Left renal cortex interstitium (tissue), 4 donors: Measurements from ENCODE around the gene DIP2C. TPM values are rescaled to one million over a fixed set of nuclear protein-coding genes. Genes with fewer than 3 reads are reported as not detected.

Experiments used
- DNase-seq, 4 donors: peaks; one replicate each; pipeline ENCODE4 v3.0.0-alpha.2; 2013; ENCODE audit warnings: low read depth in 4 of 4, low spot score in 2 of 4, missing footprints in 1 of 4
- polyA plus RNA-seq, 4 donors: library from polyadenylated mRNA; unstranded; fragments of 120-200 nt; gene quantifications; one replicate each; pipeline ENCODE4 v1.2.1, GENCODE V29; 2013; ENCODE audit not compliant: insufficient read length in 4 of 4

The DIP2C gene
- polyA plus RNA-seq, 4 donors: 19.4 to 23.6 (median 20.2) TPM

GRCh38 chr10:389261-389790 is 300.1 kb downstream of the DIP2C start:
- DNase-seq: no peak

- no peak for DNase-seq
Observed at GRCh38 chr10:388661-389045, 300.8 kb downstream of the DIP2C start.

- DNase-seq: no peak
Observed at GRCh38 chr10:387909-388660, 301.4 kb downstream of the DIP2C start.

GRCh38 chr10:387593-387891 is 301.9 kb downstream of the DIP2C start:
- DNase-seq: no peak

GRCh38 chr10:386771-387592 is 302.5 kb downstream of the DIP2C start:
- DNase-seq: no peak

GRCh38 chr10:385571-386300 is 303.7 kb downstream of the DIP2C start:
- DNase-seq: no peak

- no peak for DNase-seq
Observed at GRCh38 chr10:384538-385305, 304.7 kb downstream of the DIP2C start.

GRCh38 chr10:383519-383918 is 305.9 kb downstream of the DIP2C start:
- no peak for DNase-seq

- no peak for DNase-seq
Observed at GRCh38 chr10:381805-382204, 307.7 kb downstream of the DIP2C start.

GRCh38 chr10:381346-381745 is 308.1 kb downstream of the DIP2C start:
- DNase-seq: no peak

GRCh38 chr10:380313-380940 is 309.0 kb downstream of the DIP2C start:
- DNase-seq: no peak

GRCh38 chr10:378930-379704 is 310.4 kb downstream of the DIP2C start:
- DNase-seq: no peak

GRCh38 chr10:378230-378929 is 311.1 kb downstream of the DIP2C start:
- DNase-seq: no peak

- DNase-seq: no peak
Observed at GRCh38 chr10:377228-377627, 312.2 kb downstream of the DIP2C start.

GRCh38 chr10:375815-376505 is 313.5 kb downstream of the DIP2C start:
- DNase-seq: no peak

GRCh38 chr10:374354-374753 is 315.1 kb downstream of the DIP2C start:
- DNase-seq: no peak

- DNase-seq: no peak
Observed at GRCh38 chr10:373526-374309, 315.8 kb downstream of the DIP2C start.
